Measurements from ENCODE around the gene TYMP. TPM values are rescaled to one million over a fixed set of nuclear protein-coding genes. Genes with fewer than 3 reads are reported as not detected.
A peak's percentile ranks its signal among the peaks of the same experiment; 100 is the strongest.

The TYMP gene
- total and polyA plus RNA-seq, 10 of the 15 experiments (the other 5 are each of a cell fraction or from before 2014, with no cell fraction given) = 0.42 to 57.8 (median 24.6) TPM

DNA sequence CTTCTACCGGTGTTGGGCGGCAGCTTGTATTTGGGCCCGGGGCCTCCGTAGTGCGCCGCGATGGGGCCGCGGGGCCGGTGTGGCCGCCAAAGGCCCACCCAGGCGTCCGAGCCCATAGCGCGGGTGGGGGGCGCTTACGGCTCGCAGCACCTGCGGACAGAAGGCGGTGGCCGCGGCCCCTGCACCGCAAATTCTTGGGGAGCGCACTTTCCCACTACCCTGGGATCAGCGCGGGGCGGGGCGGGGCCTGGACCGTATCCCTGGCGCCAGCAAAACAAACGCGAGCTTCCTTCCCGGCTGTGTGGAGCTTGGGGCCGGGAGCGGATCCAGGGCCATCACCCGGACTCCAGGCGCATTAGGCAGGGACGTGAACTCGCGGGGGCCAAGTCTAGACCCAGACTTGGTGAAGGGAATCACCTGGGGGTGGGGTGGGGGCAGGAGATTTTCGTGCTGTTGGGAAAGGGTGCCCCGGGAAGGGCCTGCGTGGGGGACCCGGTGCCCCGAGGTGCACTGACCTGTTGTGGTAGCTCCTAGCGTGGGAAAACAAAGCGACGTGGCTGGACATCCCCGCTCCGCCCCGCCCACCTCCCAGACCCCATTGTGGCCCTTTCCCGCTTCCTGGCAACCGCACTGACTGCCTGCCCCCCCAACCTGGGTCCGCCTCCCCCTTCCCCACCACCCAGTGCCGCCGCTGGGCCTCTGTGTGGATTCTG, 2.3 kb upstream of the TYMP start:
- peak; percentile 2 for ATAC-seq
- TF ChIP-seq EGR1 (IDR thresholded peaks at IDR 0.05; ENCODE audit: borderline replicate concordance in 1 of 2, low read depth in 2 of 2, low read length in 2 of 2) (peak in 1 of 2 experiments; percentile 40; a peak in 1 of 3 replicates), IKZF1 (conservative IDR thresholded peaks at IDR 0.05) (peak; percentile 46), FOXK2 (IDR thresholded peaks at IDR 0.05) (no peak), NR2F1 (conservative IDR thresholded peaks at IDR 0.05) (no peak), NFYA (IDR thresholded peaks at IDR 0.05; ENCODE audit: borderline replicate concordance, low read depth, low read length) (no peak), RELA (IDR thresholded peaks at IDR 0.05; ENCODE audit: borderline replicate concordance, partially characterized antibody) (no peak), HDGF (IDR thresholded peaks at IDR 0.05) (no peak), ZNF622 (IDR thresholded peaks at IDR 0.05) (no peak), MYC (IDR thresholded peaks at IDR 0.05; ENCODE audit: insufficient read depth, insufficient read length, insufficient replicate concordance, low read length, severe bottlenecking) (no peak), TCF3 (IDR thresholded peaks at IDR 0.05; ENCODE audit: borderline replicate concordance, insufficient read depth, low read depth, low read length) (no peak), ATF7 (IDR thresholded peaks at IDR 0.05; ENCODE audit: low read depth) (no peak), EED (IDR thresholded peaks at IDR 0.05; ENCODE audit: low read depth) (peak; percentile 52; the same call in 1 of the 2 replicates)
- TF ChIP-seq, protein P1, sequence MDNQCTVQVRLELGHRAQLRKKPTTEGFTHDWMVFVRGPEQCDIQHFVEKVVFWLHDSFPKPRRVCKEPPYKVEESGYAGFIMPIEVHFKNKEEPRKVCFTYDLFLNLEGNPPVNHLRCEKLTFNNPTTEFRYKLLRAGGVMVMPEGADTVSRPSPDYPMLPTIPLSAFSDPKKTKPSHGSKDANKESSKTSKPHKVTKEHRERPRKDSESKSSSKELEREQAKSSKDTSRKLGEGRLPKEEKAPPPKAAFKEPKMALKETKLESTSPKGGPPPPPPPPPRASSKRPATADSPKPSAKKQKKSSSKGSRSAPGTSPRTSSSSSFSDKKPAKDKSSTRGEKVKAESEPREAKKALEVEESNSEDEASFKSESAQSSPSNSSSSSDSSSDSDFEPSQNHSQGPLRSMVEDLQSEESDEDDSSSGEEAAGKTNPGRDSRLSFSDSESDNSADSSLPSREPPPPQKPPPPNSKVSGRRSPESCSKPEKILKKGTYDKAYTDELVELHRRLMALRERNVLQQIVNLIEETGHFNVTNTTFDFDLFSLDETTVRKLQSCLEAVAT (IDR thresholded peaks at IDR 0.05) = peak; percentile 89
- TF ChIP-seq, protein P2, sequence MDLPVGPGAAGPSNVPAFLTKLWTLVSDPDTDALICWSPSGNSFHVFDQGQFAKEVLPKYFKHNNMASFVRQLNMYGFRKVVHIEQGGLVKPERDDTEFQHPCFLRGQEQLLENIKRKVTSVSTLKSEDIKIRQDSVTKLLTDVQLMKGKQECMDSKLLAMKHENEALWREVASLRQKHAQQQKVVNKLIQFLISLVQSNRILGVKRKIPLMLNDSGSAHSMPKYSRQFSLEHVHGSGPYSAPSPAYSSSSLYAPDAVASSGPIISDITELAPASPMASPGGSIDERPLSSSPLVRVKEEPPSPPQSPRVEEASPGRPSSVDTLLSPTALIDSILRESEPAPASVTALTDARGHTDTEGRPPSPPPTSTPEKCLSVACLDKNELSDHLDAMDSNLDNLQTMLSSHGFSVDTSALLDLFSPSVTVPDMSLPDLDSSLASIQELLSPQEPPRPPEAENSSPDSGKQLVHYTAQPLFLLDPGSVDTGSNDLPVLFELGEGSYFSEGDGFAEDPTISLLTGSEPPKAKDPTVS (IDR thresholded peaks at IDR 0.05; ENCODE audit: low read depth, low read length) = no peak
- TF ChIP-seq, protein P3, sequence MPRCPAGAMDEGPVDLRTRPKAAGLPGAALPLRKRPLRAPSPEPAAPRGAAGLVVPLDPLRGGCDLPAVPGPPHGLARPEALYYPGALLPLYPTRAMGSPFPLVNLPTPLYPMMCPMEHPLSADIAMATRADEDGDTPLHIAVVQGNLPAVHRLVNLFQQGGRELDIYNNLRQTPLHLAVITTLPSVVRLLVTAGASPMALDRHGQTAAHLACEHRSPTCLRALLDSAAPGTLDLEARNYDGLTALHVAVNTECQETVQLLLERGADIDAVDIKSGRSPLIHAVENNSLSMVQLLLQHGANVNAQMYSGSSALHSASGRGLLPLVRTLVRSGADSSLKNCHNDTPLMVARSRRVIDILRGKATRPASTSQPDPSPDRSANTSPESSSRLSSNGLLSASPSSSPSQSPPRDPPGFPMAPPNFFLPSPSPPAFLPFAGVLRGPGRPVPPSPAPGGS (IDR thresholded peaks at IDR 0.05; ENCODE audit: borderline replicate concordance, insufficient read depth, low read depth, low read length, poor library complexity, severe bottlenecking) = no peak
- TF ChIP-seq, protein P4, sequence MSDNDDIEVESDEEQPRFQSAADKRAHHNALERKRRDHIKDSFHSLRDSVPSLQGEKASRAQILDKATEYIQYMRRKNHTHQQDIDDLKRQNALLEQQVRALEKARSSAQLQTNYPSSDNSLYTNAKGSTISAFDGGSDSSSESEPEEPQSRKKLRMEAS (IDR thresholded peaks at IDR 0.05; ENCODE audit: low read depth, low read length) = no peak
- TF ChIP-seq, protein P5, sequence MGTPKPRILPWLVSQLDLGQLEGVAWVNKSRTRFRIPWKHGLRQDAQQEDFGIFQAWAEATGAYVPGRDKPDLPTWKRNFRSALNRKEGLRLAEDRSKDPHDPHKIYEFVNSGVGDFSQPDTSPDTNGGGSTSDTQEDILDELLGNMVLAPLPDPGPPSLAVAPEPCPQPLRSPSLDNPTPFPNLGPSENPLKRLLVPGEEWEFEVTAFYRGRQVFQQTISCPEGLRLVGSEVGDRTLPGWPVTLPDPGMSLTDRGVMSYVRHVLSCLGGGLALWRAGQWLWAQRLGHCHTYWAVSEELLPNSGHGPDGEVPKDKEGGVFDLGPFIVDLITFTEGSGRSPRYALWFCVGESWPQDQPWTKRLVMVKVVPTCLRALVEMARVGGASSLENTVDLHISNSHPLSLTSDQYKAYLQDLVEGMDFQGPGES (IDR thresholded peaks at IDR 0.05) = no peak

More for the DNA sequence above, 2.3 kb upstream of the TYMP start:
- Histone ChIP-seq H3K4me3 (peak overlapping the region; percentile 78), H3K4me2 (ENCODE audit: control insufficient read depth, insufficient read depth) (peak overlapping the region; percentile 71), H3K27me3 (replicated peaks in 1 of 2; ENCODE audit: control insufficient read depth in 2 of 2, insufficient read depth in 2 of 2, low read length in 1 of 2) (no peaks in the 10 kb centered on the region), H3K36me3 (ENCODE audit: control insufficient read depth in 2 of 2, insufficient read depth in 2 of 2, low read length in 1 of 2) (no peaks in the 10 kb centered on the region; a peak in 3 of 4 replicates), H2AFZ (ENCODE audit: control insufficient read depth, low read depth, low read length) (no peak overlapping the region), H3K27ac (ENCODE audit: control insufficient read depth, insufficient read depth) (peak overlapping the region; percentile 100), H3K9me3 (replicated peaks; ENCODE audit: control insufficient read depth, insufficient read depth, low read length) (no peaks in the 10 kb centered on the region), H4K20me1 (ENCODE audit: control insufficient read depth, insufficient read depth) (no peaks in the 10 kb centered on the region), H3K9ac (ENCODE audit: control insufficient read depth, insufficient read depth, low read length) (peak overlapping the region; percentile 100), H3K79me2 (ENCODE audit: control insufficient read depth, insufficient read depth, low read length) (peaks cover 54% of the 10 kb centered on the region), H3K4me1 (ENCODE audit: control insufficient read depth, insufficient read depth, low read length) (peaks cover 44% of the 10 kb centered on the region)
- RAD21 ChIA-PET (ENCODE audit: unreplicated experiment) = interaction anchor here (0.5 to 1.8 kb wide), 6 partner anchors 9 to 89 kb away, joined by 3 to 4 read pairs (median 3); partner anchors contain the start of genes LMF2, NCAPH2 and SYCE3
- no peak for FAIRE-seq
- intact Hi-C loops (cut with micrococcal nuclease; ENCODE audit: unreplicated experiment) = no loop called here
- in situ Hi-C loops (cut with MboI) = loop anchor here (10.0 kb wide), 1 partner anchor 567 kb away; the partner anchor contains the start of gene PIM3
- DNase-seq (ENCODE audit: low read depth, low spot score) = no peak
- CTCF ChIA-PET = interaction anchor here (1.6 kb wide), 1 partner anchor 89 kb away, joined by 6 read pairs; no protein-coding TSS in a partner anchor
- BruUV-seq (replicated peaks) = TSS peak; percentile 29
- 0% methylated on average over 47 of the region's 56 CpGs for WGBS (ENCODE audit: insufficient coverage, insufficient replicate concordance, low lambda C conversion rate, missing lambda C conversion rate)
- POLR2A ChIA-PET = interaction anchor here (1.6 to 4.2 kb wide), 5 partner anchors 9 to 226 kb away, joined by 3 to 61 read pairs (median 8); partner anchors contain the start of genes LMF2, NCAPH2 and SYCE3
- SMC1A ChIA-PET (ENCODE audit: uncharacterized antibody, unreplicated experiment) = interaction anchor here (1.1 to 2.4 kb wide), 3 partner anchors 10 to 89 kb away, joined by 4 to 18 read pairs (median 5); partner anchors contain the start of gene NCAPH2
